Stimulated activated CD4-positive, alpha-beta T cell treated with anti-CD3 and anti-CD28 coated beads, Interleukin-4, amount 100 ng/mL, for 24 hours (primary cell): ENCODE measurements around the gene SMTNL2.

Experiments used
- DNase-seq: peaks from one replicate; pipeline ENCODE4 v3.0.0-alpha.2; 2020

SMTNL2 gene

GRCh38 chr17:4584101-4584916 is at the start of gene SMTNL2:
Gene SMTNL2 (plus strand): TSS chr17:4584529. CDS start chr17:4584606, 77 bp downstream.
- DNase-seq: no peak

GRCh38 chr17:4534928-4535666 is 49.2 kb upstream of the SMTNL2 start:
- no peak for DNase-seq

DNA sequence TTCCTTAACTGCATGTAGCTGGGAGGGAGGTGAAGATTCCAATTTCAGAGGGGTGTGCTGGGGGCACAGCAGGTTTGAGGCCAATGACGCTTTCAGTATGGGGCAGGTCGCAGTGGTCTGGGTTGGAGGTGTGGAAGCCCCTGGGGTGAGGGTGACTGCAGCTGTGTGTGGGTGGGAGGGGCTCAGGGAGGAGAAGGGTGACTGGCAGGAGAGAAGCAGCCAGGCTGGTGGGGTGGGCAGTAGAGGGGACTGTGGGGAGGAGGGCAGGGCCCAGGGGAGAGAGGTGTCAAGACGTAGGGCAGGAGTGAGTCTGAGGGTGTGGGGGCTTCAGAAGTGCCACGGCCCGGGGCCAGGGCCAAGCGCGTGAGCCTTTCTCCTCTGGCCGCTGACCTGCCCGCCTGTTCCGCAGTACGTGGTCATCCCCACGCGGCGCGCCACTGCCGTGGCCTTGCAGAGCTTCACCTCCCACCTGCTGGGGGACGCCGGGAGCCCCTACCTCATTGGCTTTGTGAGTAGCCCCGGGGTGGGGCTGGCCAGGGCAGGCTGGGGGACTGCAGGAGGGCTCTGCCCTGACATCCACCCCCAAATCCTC is 48.6 kb upstream of the SMTNL2 start:
- DNase-seq: no peak

GRCh38 chr17:4536259-4536741 is 48.0 kb upstream of the SMTNL2 start:
- DNase-seq: no peak

DNA sequence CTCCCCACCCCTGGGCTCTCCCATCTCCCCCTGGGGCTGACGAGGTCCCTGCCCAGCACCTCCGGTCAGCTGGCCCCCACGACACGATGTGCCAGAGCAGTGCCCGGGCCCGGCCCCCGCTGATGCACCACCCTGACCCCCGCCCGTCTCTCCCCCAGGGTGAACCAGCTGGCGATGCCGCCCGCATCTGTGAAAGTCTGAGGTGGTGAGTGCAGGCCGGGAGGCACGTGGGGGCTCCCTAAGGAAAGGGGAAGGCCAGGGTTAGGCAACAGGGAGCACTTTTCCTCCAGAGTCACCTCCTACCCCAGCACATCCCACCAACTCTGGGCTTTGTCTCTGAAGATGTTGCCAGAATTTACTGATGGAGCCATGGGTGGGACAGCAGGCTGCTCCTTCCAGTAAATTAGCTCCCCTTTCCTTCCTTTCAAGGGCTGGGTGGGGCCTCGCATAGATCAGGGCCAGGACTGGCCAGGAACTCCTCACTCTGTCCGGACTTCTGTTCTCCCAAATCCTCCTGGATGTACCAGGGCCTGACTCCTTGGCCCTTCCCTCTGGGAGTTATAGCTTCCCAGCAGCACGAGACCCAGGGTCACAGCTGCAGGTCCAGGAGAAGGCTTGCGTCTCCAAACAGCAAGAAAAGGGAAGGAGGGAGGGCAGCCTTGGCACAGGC is 47.5 kb upstream of the SMTNL2 start:
- DNase-seq: no peak

DNA sequence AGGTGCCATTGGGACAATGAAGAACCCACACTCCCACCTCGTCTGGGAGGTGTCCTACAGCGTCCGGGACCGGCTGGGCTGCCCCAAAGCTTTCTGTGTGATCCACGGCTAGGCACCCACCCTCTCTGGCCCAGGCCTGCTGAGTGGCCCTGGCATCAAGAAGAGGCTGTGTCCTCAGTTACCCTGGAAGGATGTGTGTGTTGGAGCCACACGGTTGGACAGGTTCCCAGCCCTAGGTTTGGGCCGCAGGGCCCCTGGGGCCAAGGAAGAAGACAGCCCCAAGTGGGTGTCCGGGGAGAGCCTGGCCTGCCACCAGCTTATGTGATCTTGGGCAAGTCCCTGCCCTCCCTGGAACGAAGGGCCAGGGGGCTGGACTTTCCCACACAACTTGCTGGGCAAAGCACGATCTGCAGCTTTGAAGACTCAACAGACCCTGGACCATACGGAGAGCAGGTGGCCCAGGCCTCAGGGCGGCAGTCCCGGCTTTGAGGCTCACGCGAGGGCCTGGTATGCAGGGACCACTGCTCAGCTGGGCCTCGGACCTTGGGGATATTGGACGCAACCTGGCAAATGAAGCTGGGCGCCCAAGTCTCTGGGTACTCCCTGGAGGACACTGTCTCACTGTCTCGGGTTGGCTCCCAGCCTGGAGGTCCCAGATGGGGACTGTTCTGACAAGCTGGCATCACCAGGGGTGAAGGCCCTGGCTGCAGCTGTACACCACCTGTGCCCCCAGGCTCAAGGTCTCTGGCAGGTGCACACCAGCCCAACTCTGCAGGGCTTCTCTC is 46.7 kb upstream of the SMTNL2 start:
- no peak for DNase-seq

DNA sequence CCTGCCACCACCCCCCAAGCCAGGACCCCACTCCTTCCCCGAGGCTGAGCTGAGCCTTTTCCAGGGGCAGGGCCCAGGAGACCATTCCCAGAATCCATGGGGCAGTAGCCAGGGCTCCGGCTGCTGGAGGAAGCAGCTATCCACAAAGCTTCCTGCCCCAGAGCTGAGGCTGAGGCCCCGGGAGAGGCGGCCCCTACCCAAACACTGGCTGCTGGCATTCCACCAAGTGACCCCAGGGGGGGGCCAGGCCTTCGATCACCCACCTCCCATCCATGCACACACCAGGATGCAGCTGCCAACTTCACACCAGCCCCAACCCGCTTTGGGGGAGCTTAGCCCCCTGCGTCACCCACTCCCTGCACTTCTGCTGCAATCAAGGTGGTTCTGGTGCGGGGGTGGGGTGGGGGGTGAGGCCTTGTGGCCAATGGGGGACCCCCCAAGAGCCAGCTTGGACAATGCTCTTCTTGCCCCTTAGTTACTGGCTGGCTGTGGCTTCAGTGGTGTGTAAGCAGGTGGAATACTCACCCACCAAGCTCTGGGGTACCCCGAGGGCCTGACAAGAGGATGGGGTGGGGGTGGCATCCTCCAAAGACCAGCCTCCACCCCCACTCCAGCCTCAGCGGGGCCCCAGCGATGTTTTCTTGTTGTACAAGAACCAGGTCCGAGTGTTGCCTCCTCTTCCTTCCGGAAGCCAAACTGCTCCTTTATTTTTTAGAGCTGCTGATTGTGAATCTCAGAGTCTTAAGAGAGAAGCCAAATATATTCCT is 45.9 kb upstream of the SMTNL2 start:
- no peak for DNase-seq

- DNase-seq: no peak
Observed at GRCh38 chr17:4539025-4539424, 45.3 kb upstream of the SMTNL2 start.

- no peak for DNase-seq
Observed at GRCh38 chr17:4539576-4540223, 44.6 kb upstream of the SMTNL2 start.

DNA sequence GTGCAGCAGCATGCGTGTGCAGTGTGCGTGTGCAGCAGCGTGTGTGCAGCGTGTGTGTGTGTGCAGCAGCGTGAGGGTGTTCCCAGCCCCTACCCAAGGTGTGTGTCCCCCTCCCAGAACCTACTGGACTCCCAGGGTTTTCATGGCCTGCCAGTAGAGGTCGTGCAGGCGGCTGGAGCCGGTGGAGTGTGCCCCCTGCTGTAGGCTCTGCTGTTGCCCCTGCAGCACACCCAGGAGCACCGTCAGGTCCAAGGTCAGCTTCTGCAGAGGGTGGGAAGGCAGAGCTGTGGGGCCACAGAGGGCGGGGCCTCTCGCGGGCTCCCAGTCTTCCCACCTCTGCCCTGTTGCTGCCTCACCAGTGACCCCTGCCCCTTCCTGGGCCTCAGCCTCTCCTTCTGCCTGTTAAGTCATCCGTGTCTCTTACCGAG is 44.1 kb upstream of the SMTNL2 start:
- no peak for DNase-seq

DNA sequence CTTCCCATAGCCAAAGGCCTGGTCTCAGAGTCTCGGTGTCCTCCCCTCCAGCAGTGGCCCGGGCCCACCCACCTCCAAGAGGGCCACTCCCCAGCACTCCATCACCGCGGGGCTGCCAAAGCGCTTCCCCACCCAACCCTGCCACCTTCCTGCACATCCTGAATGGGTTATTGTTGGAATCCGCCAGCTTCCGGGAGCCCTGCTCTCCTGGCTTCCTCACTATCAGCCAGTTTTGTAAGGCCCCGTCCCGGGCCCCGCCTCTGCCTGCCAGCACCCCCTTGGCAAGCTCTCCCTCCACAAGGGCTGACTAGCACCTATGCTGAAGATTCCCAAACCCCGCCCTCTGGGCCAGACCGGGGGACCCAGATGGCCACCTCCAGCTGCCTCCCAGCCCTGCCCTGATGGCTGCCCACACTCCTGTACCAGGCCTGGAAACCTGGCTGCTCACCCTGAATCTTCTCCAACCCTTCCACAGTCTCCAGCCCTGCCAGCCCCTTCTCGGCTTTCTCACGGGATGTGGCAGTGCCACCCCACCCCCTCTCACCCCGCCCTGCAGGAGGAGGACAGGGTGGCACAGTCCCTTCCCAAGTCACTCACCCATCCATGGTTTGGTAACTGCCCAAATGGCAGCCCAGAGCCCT is 43.5 kb upstream of the SMTNL2 start:
- no peak for DNase-seq

- DNase-seq: no peak
Observed at GRCh38 chr17:4541328-4542002, 42.9 kb upstream of the SMTNL2 start.

DNA sequence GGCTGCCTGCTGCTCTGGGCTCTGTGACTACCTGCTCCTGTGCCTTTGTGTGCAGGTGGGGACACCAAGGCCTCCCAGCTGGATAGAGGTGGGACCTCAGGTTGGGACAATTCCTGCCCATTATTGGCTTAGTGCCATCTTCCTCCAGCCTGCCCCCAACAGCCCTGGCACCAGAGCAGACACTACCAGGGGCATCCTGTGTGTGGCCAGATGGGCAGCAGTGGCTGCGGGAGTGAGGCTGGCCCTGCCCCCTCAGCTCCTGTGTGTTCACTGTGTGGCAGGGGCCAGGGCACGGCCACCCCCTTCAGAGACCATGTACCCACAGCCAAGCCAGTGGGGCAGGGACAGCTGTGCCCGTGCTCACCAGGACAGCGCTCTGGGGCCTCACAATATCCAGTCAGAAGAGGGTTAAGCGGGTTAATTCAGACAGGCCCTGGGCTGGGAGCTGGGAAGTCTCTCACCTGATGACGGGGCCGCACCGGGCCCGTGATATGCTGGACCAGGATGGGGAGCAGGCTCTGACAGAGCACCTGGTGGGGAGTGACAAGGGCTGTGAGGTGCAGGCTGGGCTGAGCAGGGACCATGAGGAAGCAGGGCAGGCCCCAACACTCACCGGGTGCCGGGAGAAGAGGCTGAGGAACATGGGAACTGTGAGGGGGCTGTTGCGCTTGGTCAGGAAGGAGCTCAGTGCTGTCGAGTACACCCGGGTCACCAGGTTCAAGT is 42.2 kb upstream of the SMTNL2 start:
- DNase-seq: no peak

GRCh38 chr17:4542726-4543191 is 41.6 kb upstream of the SMTNL2 start:
- no peak for DNase-seq

DNA sequence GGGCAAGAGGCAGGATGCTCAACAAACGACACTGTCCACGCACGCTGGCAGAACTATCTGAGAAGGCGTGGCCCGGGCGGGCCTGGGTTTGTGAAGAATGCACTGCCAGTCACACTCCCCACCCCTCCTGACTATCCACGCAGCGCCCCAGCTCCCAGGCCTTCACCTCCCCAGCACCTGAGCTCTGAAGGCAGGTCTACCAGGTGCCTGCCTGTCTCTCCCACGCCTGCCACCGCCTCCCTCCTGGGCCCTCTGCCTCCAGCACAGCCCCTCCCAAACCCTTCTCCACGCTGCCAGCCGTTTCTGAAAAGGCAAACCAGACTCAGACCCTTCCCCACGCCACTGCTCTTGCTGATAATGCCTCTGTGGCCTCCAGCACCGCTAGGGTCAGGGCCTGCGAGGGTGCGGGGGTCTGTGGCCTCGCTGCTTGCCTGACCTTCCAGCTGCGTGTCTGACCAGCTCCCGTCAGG is 40.7 kb upstream of the SMTNL2 start:
- no peak for DNase-seq

DNA sequence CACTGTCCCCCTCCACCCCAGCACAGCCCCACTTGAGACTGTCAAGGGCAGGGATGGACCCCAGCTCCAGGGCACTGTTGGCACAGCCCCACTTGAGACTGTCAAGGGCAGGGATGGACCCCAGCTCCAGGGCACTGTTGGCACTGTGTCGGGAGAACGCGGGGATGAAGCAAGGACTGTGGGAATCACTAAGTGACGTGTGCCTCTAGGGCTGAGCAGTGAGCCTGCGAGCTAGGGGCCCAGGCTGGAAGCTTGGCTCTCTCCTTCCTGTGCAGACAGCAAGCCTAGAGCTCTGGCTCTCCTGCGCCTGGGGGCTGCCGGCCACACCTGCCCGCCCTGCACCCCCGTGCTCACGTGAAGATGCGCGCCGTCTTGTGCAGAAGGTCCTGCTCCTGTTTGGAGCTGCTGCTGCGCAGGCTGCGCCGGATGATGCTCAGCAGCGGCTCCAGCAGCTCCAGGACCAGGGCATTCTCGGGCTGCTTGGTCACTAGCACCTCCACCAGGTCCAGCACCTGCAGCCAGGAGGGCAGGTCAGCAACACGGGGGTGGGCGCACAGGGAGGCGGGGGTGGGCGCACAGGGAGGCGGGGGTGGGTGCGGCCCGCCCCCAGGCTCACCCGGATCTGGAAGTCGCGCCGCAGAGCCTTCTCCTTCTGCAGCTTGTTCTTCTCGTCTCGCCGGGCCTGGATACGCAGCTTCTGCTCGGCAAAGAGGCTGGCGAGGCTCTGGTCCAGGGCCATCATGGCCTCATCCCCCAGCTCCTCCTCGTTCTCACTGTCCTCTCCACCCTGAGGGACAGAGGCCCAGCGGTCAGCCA is 40.0 kb upstream of the SMTNL2 start:
- DNase-seq: no peak

GRCh38 chr17:4544951-4545216 is 39.4 kb upstream of the SMTNL2 start:
- no peak for DNase-seq
